Parathyroid adenoma (tissue), 2 donors: ENCODE data around the gene MSMO1.
A peak's percentile ranks its signal among the peaks of the same experiment; 100 is the strongest.

ENCODE experiments used
- H2AFZ ChIP-seq: fragments of 300-600 bp; sonication (generic); one replicate; pipeline ENCODE4 v1.7.0; 2017; ENCODE audit warnings: antibody characterized with exemption, mild to moderate bottlenecking
- H3K27ac ChIP-seq: fragments of 300-600 bp; sonication (generic); one replicate; pipeline ENCODE4 v1.7.0; 2017
- H3K27me3 ChIP-seq: fragments of 300-600 bp; sonication (generic); one replicate; pipeline ENCODE4 v1.7.0; 2017; ENCODE audit warnings: low read length; ENCODE audit not compliant: control insufficient read depth, insufficient read depth
- H3K36me3 ChIP-seq: fragments of 300-600 bp; sonication (generic); one replicate; pipeline ENCODE4 v1.7.0; 2017; ENCODE audit warnings: low read length; ENCODE audit not compliant: control insufficient read depth, insufficient read depth
- H3K4me1 ChIP-seq: fragments of 300-600 bp; sonication (generic); one replicate; pipeline ENCODE4 v1.7.0; 2017; ENCODE audit warnings: control low read depth
- H3K4me2 ChIP-seq: fragments of 300-600 bp; sonication (generic); one replicate; pipeline ENCODE4 v1.7.0; 2017; ENCODE audit warnings: low read length
- H3K4me3 ChIP-seq: fragments of 300-600 bp; sonication (generic); one replicate; pipeline ENCODE4 v1.7.0; 2017; ENCODE audit warnings: low read depth, low read length
- H3K79me2 ChIP-seq: fragments of 300-600 bp; sonication (generic); one replicate; pipeline ENCODE4 v1.7.0; 2017; ENCODE audit warnings: control low read depth
- H3K9ac ChIP-seq: fragments of 300-600 bp; sonication (generic); one replicate; pipeline ENCODE4 v1.7.0; 2017; ENCODE audit warnings: mild to moderate bottlenecking
- H3K9me3 ChIP-seq: fragments of 300-600 bp; sonication (generic); one replicate; pipeline ENCODE4 v1.7.0; 2017; ENCODE audit warnings: low read length; ENCODE audit not compliant: control insufficient read depth
- CTCF ChIP-seq: fragments of 300-600 bp; sonication (generic); IDR thresholded peaks from one replicate; pipeline ENCODE4 v1.7.0; 2017; ENCODE audit warnings: antibody characterized with exemption, mild to moderate bottlenecking
- donor health status: primary hyperparathyroidism.

The MSMO1 gene

GRCh38 chr4:165325732-165326512 lies 1.5 kb upstream of the MSMO1 start:
- no peaks in the 10 kb centered on the region for H3K27me3 ChIP-seq
- peaks cover 13% of the 10 kb centered on the region for H3K79me2 ChIP-seq
- H2AFZ ChIP-seq = peak overlapping the region; percentile 62
- peak overlapping the region; percentile 95 for H3K4me2 ChIP-seq
- H3K4me3 ChIP-seq = peak overlapping the region; percentile 95
- TF ChIP-seq CTCF = no peak
- H3K4me1 ChIP-seq = peaks cover 19% of the 10 kb centered on the region
- H3K36me3 ChIP-seq = no peaks in the 10 kb centered on the region
- H3K9ac ChIP-seq = no peak overlapping the region
- H3K9me3 ChIP-seq = no peaks in the 10 kb centered on the region
- peak overlapping the region; percentile 97 for H3K27ac ChIP-seq

GRCh38 chr4:165326831-165327210 lies 648 bp upstream of the MSMO1 start:
- no peaks in the 10 kb centered on the region for H3K36me3 ChIP-seq
- no peak overlapping the region for H3K9ac ChIP-seq
- H3K4me3 ChIP-seq = peak overlapping the region; percentile 95
- peaks cover 17% of the 10 kb centered on the region for H3K79me2 ChIP-seq
- no peak for TF ChIP-seq CTCF
- peaks cover 19% of the 10 kb centered on the region for H3K4me1 ChIP-seq
- no peaks in the 10 kb centered on the region for H3K27me3 ChIP-seq
- H2AFZ ChIP-seq = peak overlapping the region; percentile 80
- H3K9me3 ChIP-seq = no peaks in the 10 kb centered on the region
- peak overlapping the region; percentile 97 for H3K27ac ChIP-seq
- peak overlapping the region; percentile 95 for H3K4me2 ChIP-seq

GRCh38 chr4:165328101-165328425 lies 594 bp downstream of the MSMO1 start:
- Histone ChIP-seq H3K9ac (no peak overlapping the region), H3K4me3 (peak overlapping the region; percentile 95), H3K4me1 (peaks cover 19% of the 10 kb centered on the region), H3K27me3 (no peaks in the 10 kb centered on the region), H3K36me3 (no peaks in the 10 kb centered on the region), H3K4me2 (peak overlapping the region; percentile 55), H3K9me3 (no peaks in the 10 kb centered on the region), H3K79me2 (peaks cover 20% of the 10 kb centered on the region), H3K27ac (peak overlapping the region; percentile 70), H2AFZ (peak overlapping the region; percentile 59)
- TF ChIP-seq CTCF = no peak

DNA sequence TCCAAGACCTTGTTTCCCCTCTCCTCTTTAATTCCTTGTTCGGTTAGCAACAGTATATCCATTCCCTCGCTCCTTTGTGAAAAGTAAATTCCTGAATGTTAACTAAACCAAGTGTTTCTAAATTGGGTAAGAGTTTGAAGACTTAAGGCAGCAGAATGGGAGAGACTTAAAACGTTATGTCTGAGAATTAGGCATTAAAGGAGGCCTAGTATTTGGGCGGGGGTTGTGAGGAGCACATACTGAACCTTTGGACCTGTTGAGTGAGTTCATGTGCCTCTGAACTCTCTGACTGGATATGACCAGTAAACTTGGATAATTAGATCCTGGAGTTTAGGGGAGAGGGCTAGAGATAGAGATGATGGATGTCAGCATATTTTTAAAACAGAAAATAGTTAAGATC lies 1.2 kb downstream of the MSMO1 start:
- H3K27me3 ChIP-seq = no peaks in the 10 kb centered on the region
- H3K79me2 ChIP-seq = peaks cover 20% of the 10 kb centered on the region
- H3K4me1 ChIP-seq = peaks cover 19% of the 10 kb centered on the region
- peak overlapping the region; percentile 95 for H3K4me3 ChIP-seq
- no peaks in the 10 kb centered on the region for H3K36me3 ChIP-seq
- no peak overlapping the region for H2AFZ ChIP-seq
- H3K27ac ChIP-seq = no peak overlapping the region
- no peak overlapping the region for H3K9ac ChIP-seq
- peak overlapping the region; percentile 55 for H3K4me2 ChIP-seq
- H3K9me3 ChIP-seq = no peaks in the 10 kb centered on the region
- no peak for TF ChIP-seq CTCF

- no peak overlapping the region for H2AFZ ChIP-seq
- no peaks in the 10 kb centered on the region for H3K27me3 ChIP-seq
- no peaks in the 10 kb centered on the region for H3K36me3 ChIP-seq
- H3K4me1 ChIP-seq = peaks cover 12% of the 10 kb centered on the region
- H3K27ac ChIP-seq = no peak overlapping the region
- no peaks in the 10 kb centered on the region for H3K9me3 ChIP-seq
- peaks cover 20% of the 10 kb centered on the region for H3K79me2 ChIP-seq
- H3K4me2 ChIP-seq = peak overlapping the region; percentile 1
- no peak for TF ChIP-seq CTCF
- H3K9ac ChIP-seq = no peak overlapping the region
- H3K4me3 ChIP-seq = no peak overlapping the region
These were observed 2.6 kb downstream of the MSMO1 start for GRCh38 chr4:165330071-165330470.
